ENCODE results near the gene HDAC8. TPM values are rescaled to one million over a fixed set of nuclear protein-coding genes. Genes with fewer than 3 reads are reported as not detected.

HDAC8 gene
- total and polyA plus RNA-seq, 12 donors = 32.1 to 232 (median 57.1) TPM

GRCh38 chrX:72466493-72466892 is 106.2 kb downstream of the HDAC8 start:
- no peak overlapping the region for H3K4me3 ChIP-seq
- H3K9me3 ChIP-seq (replicated peaks in 1 of 3) = no peaks in the 10 kb centered on the region
- H3K27me3 ChIP-seq = no peaks in the 10 kb centered on the region
- DNase-seq = no peak
- intact Hi-C loops (cut with DNase I) = no loop called here
- TF ChIP-seq POLR2A (IDR thresholded peaks at IDR 0.05) (no peak), CTCF (IDR thresholded peaks at IDR 0.05) (no peak)
- H3K27ac ChIP-seq = no peak overlapping the region
- no peaks in the 10 kb centered on the region for H3K4me1 ChIP-seq (replicated peaks in 1 of 2)
- H3K36me3 ChIP-seq (replicated peaks in 1 of 2) = no peaks in the 10 kb centered on the region
- 60 to 81% (median 75%) methylated on average over 3 of the region's 3 CpGs for WGBS, 4 donors

GRCh38 chrX:72465889-72466288 is 106.8 kb downstream of the HDAC8 start:
- Histone ChIP-seq H3K36me3 (replicated peaks in 1 of 2) (no peaks in the 10 kb centered on the region), H3K4me3 (no peak overlapping the region), H3K4me1 (replicated peaks in 1 of 2) (no peaks in the 10 kb centered on the region), H3K27ac (no peak overlapping the region), H3K27me3 (no peaks in the 10 kb centered on the region), H3K9me3 (replicated peaks in 1 of 3) (no peaks in the 10 kb centered on the region)
- DNase-seq = no peak
- 60 to 89% (median 76%) methylated on average over 2 of the region's 2 CpGs for WGBS, 4 donors
- intact Hi-C loops (cut with DNase I) = no loop called here
- TF ChIP-seq CTCF (IDR thresholded peaks at IDR 0.05) (no peak), POLR2A (IDR thresholded peaks at IDR 0.05) (no peak)

- TF ChIP-seq POLR2A (IDR thresholded peaks at IDR 0.05) (no peak), CTCF (IDR thresholded peaks at IDR 0.05) (no peak)
- no peak for DNase-seq
- WGBS, 4 donors = 59 to 81% (median 68%) methylated on average over 5 of the region's 5 CpGs
- Histone ChIP-seq H3K36me3 (replicated peaks in 1 of 2) (no peaks in the 10 kb centered on the region), H3K4me1 (replicated peaks in 1 of 2) (no peaks in the 10 kb centered on the region), H3K4me3 (no peak overlapping the region), H3K27ac (no peak overlapping the region), H3K9me3 (replicated peaks in 1 of 3) (no peaks in the 10 kb centered on the region), H3K27me3 (no peaks in the 10 kb centered on the region)
- intact Hi-C loops (cut with DNase I) = no loop called here
These were observed 110.9 kb downstream of the HDAC8 start for GRCh38 chrX:72461766-72462165.

- Histone ChIP-seq H3K27me3 (no peaks in the 10 kb centered on the region), H3K27ac (no peak overlapping the region), H3K36me3 (replicated peaks in 1 of 2) (no peaks in the 10 kb centered on the region), H3K4me1 (replicated peaks in 1 of 2) (no peaks in the 10 kb centered on the region), H3K4me3 (no peak overlapping the region), H3K9me3 (replicated peaks in 1 of 3) (no peaks in the 10 kb centered on the region)
- intact Hi-C loops (cut with DNase I) = no loop called here
- no peak for TF ChIP-seq CTCF (IDR thresholded peaks at IDR 0.05)
- DNase-seq = no peak
- WGBS, 4 donors = 59 to 88% (median 72%) methylated on average over 2 of the region's 2 CpGs
These were observed 111.4 kb downstream of the HDAC8 start for GRCh38 chrX:72461288-72461687.

All from adrenal gland (tissue), 12 donors.